IMR-90 (cell line): Measurements from ENCODE around the gene MAP2K5. TPM values are rescaled to one million over a fixed set of nuclear protein-coding genes. Genes with fewer than 3 reads are reported as not detected.

Experiments used
- ATAC-seq: fragments of 200-7000 bp; cut with Tn5 transposase; 2 replicates; pipeline ENCODE4 v1.9.1; 2020; ENCODE audit warnings: low read depth, mild to moderate bottlenecking, moderate library complexity
- BruUV-seq: library from RNA; stranded (reverse); fragments of 400-500 nt; replicated peaks from 2 replicates; lab custom pipeline; 2021; lab: Mats Ljungman, UMichigan
- CTCF ChIA-PET: fragments of 300-600 bp; formaldehyde crosslinking; extraction: SDS; loops from one replicate; lab custom pipeline; 2021; ENCODE audit warnings: antibody characterized with exemption; lab: Yijun Ruan, JAX
- POLR2A ChIA-PET: fragments of 300-600 bp; sonication (Branson Sonifier 250); formaldehyde crosslinking; loops from one replicate; lab custom pipeline; 2022; ENCODE audit warnings: antibody characterized with exemption; ENCODE audit not compliant: unreplicated experiment; lab: Charles Lee
- DNase-seq: peaks from one replicate; pipeline ENCODE4 v3.0.0; 2013
- H2AFZ ChIP-seq: replicated peaks from 2 replicates; pipeline ENCODE3; 2013; ENCODE audit warnings: low read length, mild to moderate bottlenecking; ENCODE audit not compliant: poor library complexity
- H2AK5ac ChIP-seq: 2 replicates; pipeline ENCODE4 v1.6.1; 2013; ENCODE audit warnings: low read depth, low read length, inconsistent platforms
- H2AK9ac ChIP-seq: replicated peaks from 2 replicates; pipeline ENCODE3; 2013; ENCODE audit warnings: mild to moderate bottlenecking, low read depth, low read length, moderate library complexity; ENCODE audit not compliant: poor library complexity
- H2BK120ac ChIP-seq: 2 replicates; pipeline ENCODE4 v1.6.1; 2013; ENCODE audit warnings: low read depth, low read length, inconsistent platforms
- H2BK15ac ChIP-seq: 3 replicates; pipeline ENCODE4 v1.6.1; 2013; ENCODE audit warnings: low read depth, low read length, inconsistent platforms
- H2BK20ac ChIP-seq: 2 replicates; pipeline ENCODE4 v1.6.1; 2013; ENCODE audit warnings: low read depth, mild to moderate bottlenecking, inconsistent platforms, low read length, moderate library complexity
- H2BK5ac ChIP-seq: 2 replicates; pipeline ENCODE4 v1.6.1; 2013; ENCODE audit warnings: mild to moderate bottlenecking, low read depth, low read length, inconsistent platforms; ENCODE audit not compliant: poor library complexity, severe bottlenecking
- H3K14ac ChIP-seq: replicated peaks from 2 replicates; pipeline ENCODE4 v1.6.1; 2013; ENCODE audit warnings: low read depth, low read length, inconsistent platforms
- H3K18ac ChIP-seq: 2 replicates; pipeline ENCODE4 v1.6.1; 2013; ENCODE audit warnings: low read depth, low read length, control low read depth
- H3K23ac ChIP-seq: 2 replicates; pipeline ENCODE4 v1.6.1; 2013; ENCODE audit warnings: low read depth, low read length, inconsistent platforms
- H3K27ac ChIP-seq: 2 replicates; pipeline ENCODE4 v1.5.1; 2013; ENCODE audit warnings: mild to moderate bottlenecking, control low read depth, low read length; ENCODE audit not compliant: insufficient read depth
- H3K27me3 ChIP-seq: 2 replicates; pipeline ENCODE4 v1.6.1; 2013; ENCODE audit warnings: low read length; ENCODE audit not compliant: control insufficient read depth, insufficient read depth
- H3K36me3 ChIP-seq: 2 replicates; pipeline ENCODE4 v1.6.1; 2013; ENCODE audit warnings: low read length, mixed read lengths; ENCODE audit not compliant: control insufficient read depth, insufficient read depth
- H3K4ac ChIP-seq: 2 replicates; pipeline ENCODE4 v1.6.1; 2013; ENCODE audit warnings: low read depth, low read length, inconsistent platforms
- H3K4me1 ChIP-seq: 2 replicates; pipeline ENCODE4 v1.6.1; 2013; ENCODE audit warnings: low read length, mixed read lengths; ENCODE audit not compliant: control insufficient read depth, insufficient read depth
- H3K4me2 ChIP-seq: 2 replicates; pipeline ENCODE4 v1.6.1; 2013; ENCODE audit warnings: low read depth, mild to moderate bottlenecking, control low read depth, low read length, moderate library complexity
- H3K4me3 ChIP-seq: 2 replicates; pipeline ENCODE4 v1.5.1; 2013; ENCODE audit warnings: low read depth, mild to moderate bottlenecking, control low read depth, low read length, moderate library complexity; ENCODE audit not compliant: insufficient read depth
- H3K56ac ChIP-seq: 2 replicates; pipeline ENCODE4 v1.6.1; 2013; ENCODE audit warnings: low read length, inconsistent platforms; ENCODE audit not compliant: insufficient read depth; ENCODE audit errors: extremely low read depth
- H3K79me1 ChIP-seq, 2 experiments: 2 replicates each; pipeline ENCODE4 v1.6.1; 2013; ENCODE audit warnings: low read length in 2 of 2, inconsistent platforms in 1 of 2, low read depth in 1 of 2
- H3K9ac ChIP-seq: 2 replicates; pipeline ENCODE4 v1.6.1; 2013; ENCODE audit warnings: low read depth, low read length, control low read depth
- H3K9me1 ChIP-seq: 2 replicates; pipeline ENCODE4 v1.6.1; 2013; ENCODE audit warnings: low read length, inconsistent platforms; ENCODE audit not compliant: insufficient read depth
- H3K9me3 ChIP-seq: 2 replicates; pipeline ENCODE4 v1.6.1; 2013; ENCODE audit warnings: low read length; ENCODE audit not compliant: control insufficient read depth, insufficient read depth
- H4K20me1 ChIP-seq: 2 replicates; pipeline ENCODE4 v1.6.1; 2013; ENCODE audit warnings: low read length, inconsistent platforms; ENCODE audit not compliant: insufficient read depth
- H4K5ac ChIP-seq: 2 replicates; pipeline ENCODE4 v1.6.1; 2013; ENCODE audit warnings: mild to moderate bottlenecking, low read depth, low read length, control low read depth
- H4K8ac ChIP-seq, 2 experiments: 2 replicates each; pipeline ENCODE4 v1.6.1; 2013; ENCODE audit warnings: low read depth in 2 of 2, low read length in 2 of 2, control low read depth in 1 of 2, inconsistent platforms in 1 of 2
- H4K91ac ChIP-seq: 2 replicates; pipeline ENCODE4 v1.6.1; 2013; ENCODE audit warnings: low read depth, low read length, inconsistent platforms; ENCODE audit not compliant: insufficient read depth
- FOS ChIP-seq: fragments of 150-350 bp; IDR thresholded peaks from 2 replicates; pipeline ENCODE4 v1.6.1; 2016; ENCODE audit warnings: low read depth, low read length
- MAZ ChIP-seq: IDR thresholded peaks from 2 replicates; pipeline ENCODE4 v1.6.1; 2012; ENCODE audit warnings: low read depth, mild to moderate bottlenecking, low read length, improper control_type of control experiment, moderate library complexity, borderline replicate concordance
- POLR2A ChIP-seq: IDR thresholded peaks from 2 replicates; pipeline ENCODE4 v1.6.1; 2012; ENCODE audit warnings: mild to moderate bottlenecking, low read depth, low read length
- RAD21 ChIP-seq: IDR thresholded peaks from 2 replicates; pipeline ENCODE4 v1.6.1; 2012; ENCODE audit warnings: low read length, improper control_type of control experiment
- WGBS, 2 experiments: methylation state at CpG; one replicate each; pipeline versions ENCODE4 v1.1.5 to v1.1.7; 2013; ENCODE audit warnings: missing lambda C conversion rate in 2 of 2; ENCODE audit not compliant: insufficient read length in 1 of 2; ENCODE audit errors: extremely low coverage in 2 of 2; 5-methylcytosine and 5-hydroxymethylcytosine counted together
- dilution Hi-C: fragments of 300-500 bp; cut with HindIII; formaldehyde crosslinking; loops from one replicate; pipeline ENCODE4 v1.14.3; 2018; ENCODE audit warnings: low sequenced_read_pairs; ENCODE audit not compliant: unreplicated experiment
- in situ Hi-C: fragments of 300-500 bp; cut with MboI; formaldehyde crosslinking; loops from 3 replicates; pipeline ENCODE4 v1.14.3; 2019; ENCODE audit warnings: low sequenced_read_pairs, inconsistent platforms, mixed read lengths
- intact Hi-C: fragments of 100-400 bp; cut with micrococcal nuclease; formaldehyde crosslinking; loops from 2 replicates; pipeline ENCODE4 v1.10.0; 2022
- polyA plus RNA-seq, 3 experiments: library from polyadenylated mRNA; depleted of rRNA; stranded (reverse); fragments of >200 nt; gene quantifications; 2 replicates each; pipeline ENCODE4 v1.2.3, GENCODE V29; 2012; ENCODE audit warnings: low replicate concordance in 1 of 3
- total RNA-seq: library from RNA; depleted of rRNA; stranded (reverse); fragments of >200 nt; gene quantifications from 2 replicates; pipeline ENCODE4 v1.2.3, GENCODE V29; 2012

MAP2K5 gene
- total and polyA plus RNA-seq, 2 of the 4 experiments (the other 2 are of a cell fraction) = 1.6 to 6.1 TPM

- H3K56ac ChIP-seq = no peak overlapping the region
- H4K20me1 ChIP-seq = no peaks in the 10 kb centered on the region
Measured at GRCh38 chr15:67678993-67679392, 136.5 kb downstream of the MAP2K5 start.

More at GRCh38 chr15:67678993-67679392, 136.5 kb downstream of the MAP2K5 start:
- Histone ChIP-seq H4K5ac (no peak overlapping the region), H3K27me3 (no peaks in the 10 kb centered on the region), H3K27ac (no peak overlapping the region), H3K9me1 (no peaks in the 10 kb centered on the region), H2AK5ac (no peak overlapping the region), H3K9me3 (peaks cover 7% of the 10 kb centered on the region), H3K4me3 (no peak overlapping the region), H3K14ac (no peak overlapping the region), H2BK5ac (no peak overlapping the region), H4K8ac (no peak overlapping the region), H2BK15ac (no peak overlapping the region), H2BK20ac (no peak overlapping the region), H2AK9ac (no peak overlapping the region), H3K36me3 (no peaks in the 10 kb centered on the region), H3K4me2 (no peak overlapping the region), H3K79me1 (no peaks in the 10 kb centered on the region), H3K18ac (no peak overlapping the region), H2AFZ (no peak overlapping the region), H3K9ac (no peak overlapping the region), H3K4me1 (no peaks in the 10 kb centered on the region), H4K91ac (no peak overlapping the region), H2BK120ac (no peak overlapping the region), H3K23ac (no peak overlapping the region), H3K4ac (no peak overlapping the region)
- TF ChIP-seq RAD21 = no peak
- no peak for TF ChIP-seq POLR2A
- TF ChIP-seq FOS = no peak
- no peak for TF ChIP-seq MAZ
- ChIA-PET CTCF (no interaction called here), POLR2A (no interaction called here)
- dilution Hi-C loops (no loop called here), in situ Hi-C loops (no loop called here), intact Hi-C loops (no loop called here)
- ATAC-seq (no peak), DNase-seq (no peak)
- WGBS, 2 experiments = 83% methylated on average over 1 of the region's 5 CpGs; no CpG with 5 or more reads in 1 of the 2 experiments
- no TSS peak for BruUV-seq
